ENCODE results near the gene SVIL.
"Not testable (repeated sequence)": the region's sequence is repeated elsewhere in the genome, so short reads cannot be mapped to it uniquely, and the experiment has no call there.

DNA sequence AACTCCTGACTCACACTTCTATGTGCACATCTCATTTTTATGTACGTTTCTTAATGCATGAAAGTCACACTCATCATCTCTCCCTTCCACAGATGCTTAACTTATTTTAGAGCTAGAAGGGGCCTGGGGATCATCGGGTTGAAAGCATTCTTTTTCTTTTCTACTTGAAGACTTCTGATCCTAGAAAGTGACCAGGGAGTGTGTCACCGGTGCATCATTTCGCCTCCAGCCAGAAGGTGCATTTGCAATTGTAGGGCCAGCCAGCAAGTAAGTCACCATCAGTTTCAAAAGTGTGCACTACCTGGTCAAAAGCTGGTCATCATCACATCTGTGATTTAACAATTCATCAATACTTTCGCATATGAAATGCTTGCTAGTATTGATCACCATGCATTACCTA is 123.0 kb downstream of the SVIL start:
- TF ChIP-seq POLR2A (IDR thresholded peaks at IDR 0.05; ENCODE audit: low read length); GATA1 (IDR thresholded peaks at IDR 0.05; ENCODE audit: low read depth, low read length): not testable (repeated sequence)

All from erythroblast (primary cell).